ENCODE data around the gene MRPL54. TPM values are rescaled to one million over a fixed set of nuclear protein-coding genes. Genes with fewer than 3 reads are reported as not detected.

The MRPL54 gene
- total RNA-seq, 1 experiment from 2014 or later, result 67.1 TPM

GRCh38 chr19:3760871-3761361, 1.6 kb upstream of the MRPL54 start:
- BruUV-seq (replicated peaks), result TSS peak; percentile 77
- peaks cover 6 to 14% of the 10 kb centered on the region in 2 experiments; a peak in 2 of 4 replicates for H3K4me1 ChIP-seq (ENCODE audit: control insufficient read depth in 1 of 2, insufficient read depth in 2 of 2, low read length in 2 of 2)
- no peak for DNase-seq (ENCODE audit: low read depth, low spot score)
- intact Hi-C loops (cut with micrococcal nuclease), result loop anchor here (5.0 kb wide), 1 partner anchor 61 kb away; no protein-coding TSS in a partner anchor
- ChIA-PET RAD21 (ENCODE audit: low non-redundant PET in 1 of 2, low total read pairs in 2 of 2, uncharacterized antibody in 2 of 2, unreplicated experiment in 2 of 2) (interaction anchor here in 1 of 2 experiments (1.6 kb wide), 1 partner anchor 89 kb away, joined by 3 read pairs; no protein-coding TSS in a partner anchor), POLR2A (interaction anchor here (0.7 to 2.2 kb wide), 3 partner anchors 22 to 61 kb away, joined by 3 to 10 read pairs (median 6); no protein-coding TSS in a partner anchor), CTCF (interaction anchor here (1.2 to 2.4 kb wide), 5 partner anchors 14 to 88 kb away, joined by 3 to 20 read pairs (median 4); no protein-coding TSS in a partner anchor)
- H3K9me3 ChIP-seq (ENCODE audit: control insufficient read depth in 1 of 2, insufficient read depth in 1 of 2, low read depth in 1 of 2, low read length in 2 of 2), result no peaks in the 10 kb centered on the region
- TF ChIP-seq TCF7L2 (IDR thresholded peaks at IDR 0.05; ENCODE audit: borderline replicate concordance, extremely low read depth, insufficient read depth, insufficient read length), result no peak
- no peak for TF ChIP-seq POLR2A (IDR thresholded peaks at IDR 0.05; ENCODE audit: borderline replicate concordance, extremely low read depth, insufficient read depth, insufficient read length)
- no peak for TF ChIP-seq CTCF (IDR thresholded peaks at IDR 0.05 in 2 of 3, conservative IDR thresholded peaks at IDR 0.05 in 1 of 3; ENCODE audit: borderline replicate concordance in 1 of 3, insufficient read depth in 1 of 3, low read depth in 2 of 3, low read length in 2 of 3)
- no peak for TF ChIP-seq MAX (IDR thresholded peaks at IDR 0.05)
- no peak for TF ChIP-seq SIN3A (IDR thresholded peaks at IDR 0.05; ENCODE audit: low read depth)
- no peak for TF ChIP-seq REST (IDR thresholded peaks at IDR 0.05; ENCODE audit: low read depth)
- TF ChIP-seq ELF1 (IDR thresholded peaks at IDR 0.05; ENCODE audit: borderline replicate concordance, low read depth), result no peak
- TF ChIP-seq EGR1 (IDR thresholded peaks at IDR 0.05; ENCODE audit: low read depth), result no peak
- no peak for TF ChIP-seq POLR2AphosphoS5 (IDR thresholded peaks at IDR 0.05; ENCODE audit: low read depth, low read length)
- no peak for TF ChIP-seq ZFX (IDR thresholded peaks at IDR 0.05)
- no peak for TF ChIP-seq EZH2 (IDR thresholded peaks at IDR 0.05)
- no peak for TF ChIP-seq FOSL1 (IDR thresholded peaks at IDR 0.05; ENCODE audit: low read depth)
- no peak for TF ChIP-seq JUND (IDR thresholded peaks at IDR 0.05)
- TF ChIP-seq ZBTB33 (IDR thresholded peaks at IDR 0.05; ENCODE audit: extremely low read depth, insufficient replicate concordance, low read length), result no peak
- no peak for TF ChIP-seq CEBPB (IDR thresholded peaks at IDR 0.05; ENCODE audit: low read depth)
- no peak for TF ChIP-seq SRF (IDR thresholded peaks at IDR 0.05; ENCODE audit: low read depth)
- no peak for TF ChIP-seq EZH2phosphoT487 (IDR thresholded peaks at IDR 0.05; ENCODE audit: borderline replicate concordance)
- TF ChIP-seq YY1 (IDR thresholded peaks at IDR 0.05; ENCODE audit: extremely low read depth, insufficient replicate concordance, low read depth, low read length), result no peak
- peak overlapping the region; percentile 77 to 99 for H3K4me3 ChIP-seq (replicated peaks in 1 of 2; ENCODE audit: low read depth in 1 of 2, low read length in 2 of 2)
- peak overlapping the region; percentile 86 for H3K4me2 ChIP-seq (ENCODE audit: low read length)
- H3K27ac ChIP-seq (ENCODE audit: low read depth, low read length), result peak overlapping the region; percentile 93
- no peaks in the 10 kb centered on the region for H3K9me2 ChIP-seq (ENCODE audit: insufficient read depth)
- H3K36me3 ChIP-seq (ENCODE audit: control insufficient read depth in 1 of 2, insufficient read depth in 2 of 2, low read length in 2 of 2), result peaks cover 2 to 14% of the 10 kb centered on the region in 2 experiments; a peak in 1 of 4 replicates
- H3K27me3 ChIP-seq (ENCODE audit: insufficient read depth, low read length), result no peaks in the 10 kb centered on the region
- no peaks in the 10 kb centered on the region for H4K20me1 ChIP-seq (ENCODE audit: insufficient read depth)
- no peak for ATAC-seq
- H3K79me2 ChIP-seq (ENCODE audit: insufficient read depth, low read length), result peaks cover 32% of the 10 kb centered on the region
- no peak overlapping the region for H2AFZ ChIP-seq (ENCODE audit: low read depth, low read length, poor library complexity, severe bottlenecking)
- H3K9ac ChIP-seq (ENCODE audit: low read length), result peak overlapping the region; percentile 85

Data from HCT116 (cell line).